ENCODE results near the gene OTOG. TPM values are rescaled to one million over a fixed set of nuclear protein-coding genes. Genes with fewer than 3 reads are reported as not detected.

OTOG gene
- total RNA-seq, 3 donors from 2014 or later (not counting 1 experiment from before 2014, with no cell fraction given), result not detected

GRCh38 chr11:17588166-17588565 lies 41.1 kb downstream of the OTOG start:
- no peak for TF ChIP-seq CTCF (IDR thresholded peaks at IDR 0.05)
- no peak for DNase-seq
- no peaks in the 10 kb centered on the region for H3K36me3 Mint-ChIP-seq
- ATAC-seq, result no peak
- H3K4me1 Mint-ChIP-seq, result no peaks in the 10 kb centered on the region
- intact Hi-C loops (cut with micrococcal nuclease), result no loop called here
- peaks cover 0 to 5% of the 10 kb centered on the region in 2 donors for H3K27me3 Mint-ChIP-seq (ENCODE audit: low read depth in 2 of 2)
- no peak overlapping the region for H3K27ac ChIP-seq (ENCODE audit: low read length)
- H3K9me3 ChIP-seq (ENCODE audit: control insufficient read depth, insufficient read depth, low read length), result no peaks in the 10 kb centered on the region
- H3K9me3 Mint-ChIP-seq, result no peaks in the 10 kb centered on the region
- H3K4me3 Mint-ChIP-seq, result no peak overlapping the region
- WGBS (ENCODE audit: insufficient coverage), result 79% methylated on average over 8 of the region's 8 CpGs
- H3K27ac Mint-ChIP-seq, result no peak overlapping the region
- no peak overlapping the region for H3K4me3 ChIP-seq (ENCODE audit: low read length)
- no peaks in the 10 kb centered on the region for H3K4me1 ChIP-seq (ENCODE audit: control insufficient read depth, insufficient read depth, low read length)
- H3K36me3 ChIP-seq (ENCODE audit: control insufficient read depth, insufficient read depth, low read length), result no peaks in the 10 kb centered on the region
- H3K27me3 ChIP-seq (ENCODE audit: control insufficient read depth, insufficient read depth, low read length), result no peaks in the 10 kb centered on the region

GRCh38 chr11:17588721-17589120 lies 41.7 kb downstream of the OTOG start:
- H3K4me1 ChIP-seq (ENCODE audit: control insufficient read depth, insufficient read depth, low read length), result no peaks in the 10 kb centered on the region
- Mint-ChIP-seq H3K4me1 (no peaks in the 10 kb centered on the region), H3K27ac (no peak overlapping the region), H3K27me3 (ENCODE audit: low read depth in 2 of 2) (peaks cover 0 to 3% of the 10 kb centered on the region in 2 donors), H3K36me3 (no peaks in the 10 kb centered on the region), H3K9me3 (no peaks in the 10 kb centered on the region), H3K4me3 (no peak overlapping the region)
- H3K36me3 ChIP-seq (ENCODE audit: control insufficient read depth, insufficient read depth, low read length), result no peaks in the 10 kb centered on the region
- H3K9me3 ChIP-seq (ENCODE audit: control insufficient read depth, insufficient read depth, low read length), result no peaks in the 10 kb centered on the region
- H3K4me3 ChIP-seq (ENCODE audit: low read length), result no peak overlapping the region
- no peak overlapping the region for H3K27ac ChIP-seq (ENCODE audit: low read length)
- no peaks in the 10 kb centered on the region for H3K27me3 ChIP-seq (ENCODE audit: control insufficient read depth, insufficient read depth, low read length)
- ATAC-seq, result no peak
- 86% methylated on average over 3 of the region's 4 CpGs for WGBS (ENCODE audit: insufficient coverage)
- no peak for DNase-seq
- intact Hi-C loops (cut with micrococcal nuclease), result no loop called here
- TF ChIP-seq CTCF (IDR thresholded peaks at IDR 0.05), result no peak

- intact Hi-C loops (cut with micrococcal nuclease), result no loop called here
- H3K4me3 Mint-ChIP-seq, result no peak overlapping the region
- ATAC-seq (no peak), DNase-seq (no peak)
- H3K9me3 ChIP-seq (ENCODE audit: control insufficient read depth, insufficient read depth, low read length), result no peaks in the 10 kb centered on the region
- H3K36me3 Mint-ChIP-seq, result no peaks in the 10 kb centered on the region
- no peak overlapping the region for H3K27ac Mint-ChIP-seq
- WGBS (ENCODE audit: insufficient coverage), result 95% methylated on average over 7 of the region's 7 CpGs
- no peak overlapping the region for H3K27ac ChIP-seq (ENCODE audit: low read length)
- peaks cover 3 to 5% of the 10 kb centered on the region in 2 donors for H3K27me3 Mint-ChIP-seq (ENCODE audit: low read depth in 2 of 2)
- no peaks in the 10 kb centered on the region for H3K9me3 Mint-ChIP-seq
- H3K4me1 Mint-ChIP-seq, result no peaks in the 10 kb centered on the region
- no peak for TF ChIP-seq CTCF (IDR thresholded peaks at IDR 0.05)
- no peaks in the 10 kb centered on the region for H3K36me3 ChIP-seq (ENCODE audit: control insufficient read depth, insufficient read depth, low read length)
- no peaks in the 10 kb centered on the region for H3K27me3 ChIP-seq (ENCODE audit: control insufficient read depth, insufficient read depth, low read length)
- no peaks in the 10 kb centered on the region for H3K4me1 ChIP-seq (ENCODE audit: control insufficient read depth, insufficient read depth, low read length)
- H3K4me3 ChIP-seq (ENCODE audit: low read length), result no peak overlapping the region
These were observed 43.4 kb downstream of the OTOG start for GRCh38 chr11:17590463-17590862.

- H3K4me1 ChIP-seq (ENCODE audit: control insufficient read depth, insufficient read depth, low read length), result no peaks in the 10 kb centered on the region
- H3K9me3 Mint-ChIP-seq, result no peaks in the 10 kb centered on the region
- intact Hi-C loops (cut with micrococcal nuclease), result no loop called here
- H3K4me3 Mint-ChIP-seq, result no peak overlapping the region
- no peaks in the 10 kb centered on the region for H3K4me1 Mint-ChIP-seq
- H3K27me3 ChIP-seq (ENCODE audit: control insufficient read depth, insufficient read depth, low read length), result no peaks in the 10 kb centered on the region
- DNase-seq (no peak), ATAC-seq (no peak)
- no peaks in the 10 kb centered on the region for H3K36me3 Mint-ChIP-seq
- no peaks in the 10 kb centered on the region for H3K9me3 ChIP-seq (ENCODE audit: control insufficient read depth, insufficient read depth, low read length)
- H3K27ac ChIP-seq (ENCODE audit: low read length), result no peak overlapping the region
- H3K27ac Mint-ChIP-seq, result no peak overlapping the region
- no peaks in the 10 kb centered on the region for H3K36me3 ChIP-seq (ENCODE audit: control insufficient read depth, insufficient read depth, low read length)
- WGBS (ENCODE audit: insufficient coverage), result 92% methylated on average over 11 of the region's 11 CpGs
- TF ChIP-seq CTCF (IDR thresholded peaks at IDR 0.05), result no peak
- H3K27me3 Mint-ChIP-seq (ENCODE audit: low read depth in 2 of 2), result peaks cover 3 to 5% of the 10 kb centered on the region in 2 donors
- H3K4me3 ChIP-seq (ENCODE audit: low read length), result no peak overlapping the region
These were observed 44.2 kb downstream of the OTOG start for GRCh38 chr11:17591293-17591692.

Data from natural killer cell (primary cell).